Liver (tissue), 3 donors: Measurements from ENCODE around the gene DUS1L.

Experiments used
- CTCF ChIP-seq: fragments of 150-350 bp; IDR thresholded peaks from 2 replicates; pipeline ENCODE4 v1.5.1; 2017; ENCODE audit warnings: improper control_type of control experiment, low read depth, low read length; ENCODE audit not compliant: missing input control
- EGR1 ChIP-seq, 2 donors: IDR thresholded peaks; 2 replicates each; pipeline ENCODE4 v1.6.1; 2016 to 2018; ENCODE audit warnings: antibody characterized with exemption in 2 of 2, low read depth in 2 of 2
- FOXA1 ChIP-seq: IDR thresholded peaks from 2 replicates; pipeline ENCODE4 v1.6.1; 2016; ENCODE audit warnings: antibody characterized with exemption
- GABPA ChIP-seq, 2 donors: IDR thresholded peaks in 1 of 2; conservative IDR thresholded peaks in 1 of 2; 2 replicates each; pipeline ENCODE4 v1.6.1; 2016; ENCODE audit warnings: antibody characterized with exemption in 2 of 2, mild to moderate bottlenecking in 1 of 2, moderate library complexity in 1 of 2
- JUND ChIP-seq, 2 donors: IDR thresholded peaks; 2 replicates each; pipeline ENCODE4 v1.6.1; 2016; ENCODE audit warnings: antibody characterized with exemption in 2 of 2
- MAX ChIP-seq: IDR thresholded peaks from 2 replicates; pipeline ENCODE4 v1.6.1; 2016; ENCODE audit warnings: antibody characterized with exemption
- NR2F2 ChIP-seq: IDR thresholded peaks from 2 replicates; pipeline ENCODE4 v1.6.1; 2016; ENCODE audit warnings: antibody characterized with exemption
- RAD21 ChIP-seq, 2 donors: IDR thresholded peaks; 2 replicates each; pipeline ENCODE4 v1.6.1; 2016; ENCODE audit warnings: antibody characterized with exemption in 2 of 2, mild to moderate bottlenecking in 2 of 2
- REST ChIP-seq: IDR thresholded peaks from 2 replicates; pipeline ENCODE4 v1.6.1; 2016; ENCODE audit warnings: antibody characterized with exemption, mild to moderate bottlenecking
- RXRA ChIP-seq, 2 donors: IDR thresholded peaks; 2 replicates each; pipeline ENCODE4 v1.6.1; 2017 to 2018; ENCODE audit warnings: antibody characterized with exemption in 2 of 2, mild to moderate bottlenecking in 1 of 2
- SP1 ChIP-seq: IDR thresholded peaks from 2 replicates; pipeline ENCODE4 v1.6.1; 2018; ENCODE audit warnings: antibody characterized with exemption, mild to moderate bottlenecking
- TAF1 ChIP-seq: conservative IDR thresholded peaks from 2 replicates; pipeline ENCODE4 v1.6.1; 2016; ENCODE audit warnings: antibody characterized with exemption, mild to moderate bottlenecking
- ZBTB33 ChIP-seq: IDR thresholded peaks from 2 replicates; pipeline ENCODE4 v1.6.1; 2016; ENCODE audit warnings: antibody characterized with exemption
- donor health status: healthy.
- donor health status: healthy.

GRCh38 chr17:82046903-82047302 is 18.7 kb downstream of the DUS1L start:
- TF ChIP-seq RXRA (IDR thresholded peaks at IDR 0.05): no peak
- no peak for TF ChIP-seq REST
- TF ChIP-seq ZBTB33: no peak
- TF ChIP-seq CTCF: no peak
- TF ChIP-seq FOXA1: no peak
- no peak for TF ChIP-seq EGR1 (IDR thresholded peaks at IDR 0.05; ENCODE audit: low read depth in 2 of 2)
- no peak for TF ChIP-seq MAX
- no peak for TF ChIP-seq RAD21 (IDR thresholded peaks at IDR 0.05)
- TF ChIP-seq JUND (IDR thresholded peaks at IDR 0.05): no peak
- TF ChIP-seq TAF1: no peak
- TF ChIP-seq GABPA (IDR thresholded peaks at IDR 0.05 in 1 of 2, conservative IDR thresholded peaks at IDR 0.05 in 1 of 2): no peak
- no peak for TF ChIP-seq NR2F2
- no peak for TF ChIP-seq SP1
